ENCODE results near the gene RABGAP1L. TPM values are rescaled to one million over a fixed set of nuclear protein-coding genes. Genes with fewer than 3 reads are reported as not detected.

Gene RABGAP1L
- total RNA-seq, 1 donor from 2014 or later: 80.6 TPM

- Histone ChIP-seq H3K27me3 (no peaks in the 10 kb centered on the region), H3K4me1 (peaks cover 11% of the 10 kb centered on the region), H3K9me3 (no peaks in the 10 kb centered on the region), H3K27ac (no peak overlapping the region), H3K36me3 (no peaks in the 10 kb centered on the region), H3K4me3 (no peak overlapping the region)
- ATAC-seq (no peak), DNase-seq (no peak)
- intact Hi-C loops (cut with DNase I): no loop called here
- TF ChIP-seq CTCF (IDR thresholded peaks at IDR 0.05): no peak
Observed at GRCh38 chr1:174956976-174957375, 797.7 kb downstream of the RABGAP1L start.

- DNase-seq (no peak), ATAC-seq (no peak)
- Histone ChIP-seq H3K4me3 (no peak overlapping the region), H3K9me3 (no peaks in the 10 kb centered on the region), H3K4me1 (peaks cover 11% of the 10 kb centered on the region), H3K27ac (no peak overlapping the region), H3K36me3 (no peaks in the 10 kb centered on the region), H3K27me3 (no peaks in the 10 kb centered on the region)
- TF ChIP-seq CTCF (IDR thresholded peaks at IDR 0.05): no peak
- intact Hi-C loops (cut with DNase I): no loop called here
Observed at GRCh38 chr1:174957829-174958228, 798.5 kb downstream of the RABGAP1L start.

DNA sequence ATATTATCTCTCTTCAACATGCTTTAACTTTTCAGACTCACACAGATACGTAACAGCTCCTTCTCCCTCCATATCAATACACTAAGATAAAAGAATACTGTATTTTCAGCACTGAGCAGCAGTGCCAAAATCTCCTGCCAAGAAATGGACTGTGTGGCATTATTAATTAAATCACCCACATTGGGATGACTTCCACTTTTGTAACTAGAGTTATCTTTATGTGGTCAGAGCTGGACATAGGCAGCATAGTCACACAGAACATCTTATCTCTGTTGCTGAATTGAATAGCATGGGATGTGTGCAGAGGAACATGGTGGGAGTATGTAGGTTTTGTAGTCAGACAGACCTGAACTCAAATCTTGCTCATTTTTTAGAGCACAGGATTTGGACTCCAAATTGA lies 799.1 kb downstream of the RABGAP1L start:
- intact Hi-C loops (cut with DNase I): no loop called here
- DNase-seq: no peak
- H3K27me3 ChIP-seq: no peaks in the 10 kb centered on the region

DNA sequence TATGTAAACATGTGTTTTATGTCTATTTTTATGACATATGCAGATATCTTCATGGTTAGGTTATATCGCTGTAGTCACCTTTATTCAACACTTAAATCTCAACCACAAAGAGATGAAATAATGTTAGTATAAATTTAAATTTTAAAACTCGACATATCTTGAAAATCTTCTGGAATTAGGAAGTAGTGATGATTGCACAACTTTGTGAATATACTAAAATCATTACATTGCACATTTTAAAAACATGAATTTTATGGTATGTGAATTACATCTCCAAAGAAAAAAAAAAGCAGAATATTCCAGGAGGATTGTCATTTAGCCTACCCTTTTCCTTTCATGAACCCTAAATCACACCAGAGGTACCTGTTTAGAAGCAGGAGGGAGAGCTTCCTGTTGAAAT lies 801.0 kb downstream of the RABGAP1L start:
- DNase-seq (no peak), ATAC-seq (no peak)
- intact Hi-C loops (cut with DNase I): loop anchor here (10.0 kb wide), 1 partner anchor 186 kb away; no protein-coding TSS in a partner anchor

More for the DNA sequence above, 799.1 kb downstream of the RABGAP1L start:
- H3K27ac ChIP-seq: no peak overlapping the region
- no peaks in the 10 kb centered on the region for H3K36me3 ChIP-seq
- H3K4me3 ChIP-seq: no peak overlapping the region
- H3K4me1 ChIP-seq: peaks cover 11% of the 10 kb centered on the region
- H3K9me3 ChIP-seq: no peaks in the 10 kb centered on the region
- no peak for ATAC-seq
- no peak for TF ChIP-seq CTCF (IDR thresholded peaks at IDR 0.05)

DNA sequence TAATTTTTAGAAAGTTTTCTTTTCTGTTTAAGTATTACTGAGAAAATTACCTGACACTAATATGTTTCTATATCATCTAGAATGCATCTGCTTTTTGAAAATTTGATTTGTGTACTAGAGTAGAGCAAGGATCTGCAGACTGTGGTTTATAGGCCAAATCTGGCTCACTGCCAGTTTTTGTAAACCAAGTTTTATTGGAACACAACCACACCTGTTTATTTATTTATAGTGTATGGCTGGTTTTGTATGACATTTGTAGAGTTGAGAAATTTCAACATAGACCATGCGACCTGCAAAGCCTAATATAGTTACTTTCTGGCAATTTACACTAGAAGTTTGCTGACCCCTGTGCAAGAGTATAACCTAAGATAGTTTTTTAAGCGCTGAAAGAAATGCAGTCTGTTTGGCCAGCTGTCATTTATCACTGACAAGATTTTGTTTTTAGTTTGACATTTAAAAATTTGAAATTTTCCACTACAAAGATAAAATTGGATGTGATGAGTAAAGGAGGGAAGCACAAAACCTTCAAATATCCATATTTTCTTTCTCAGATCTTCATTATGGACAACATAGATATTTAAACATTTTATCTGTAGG lies 804.3 kb downstream of the RABGAP1L start:
- DNase-seq: no peak
- Histone ChIP-seq H3K4me3 (no peak overlapping the region), H3K36me3 (no peaks in the 10 kb centered on the region), H3K4me1 (peaks cover 53% of the 10 kb centered on the region), H3K27me3 (no peaks in the 10 kb centered on the region), H3K9me3 (no peaks in the 10 kb centered on the region), H3K27ac (peak overlapping the region; percentile 84)
- no peak for ATAC-seq
- intact Hi-C loops (cut with DNase I): loop anchor here (10.0 kb wide), 1 partner anchor 189 kb away; no protein-coding TSS in a partner anchor
- TF ChIP-seq CTCF (IDR thresholded peaks at IDR 0.05): no peak

More for the DNA sequence above, 801.0 kb downstream of the RABGAP1L start:
- Histone ChIP-seq H3K27me3 (no peaks in the 10 kb centered on the region), H3K36me3 (no peaks in the 10 kb centered on the region), H3K4me1 (peaks cover 23% of the 10 kb centered on the region), H3K27ac (no peak overlapping the region), H3K4me3 (no peak overlapping the region), H3K9me3 (no peaks in the 10 kb centered on the region)
- TF ChIP-seq CTCF (IDR thresholded peaks at IDR 0.05): no peak
